Gastroesophageal sphincter (tissue), 4 donors: ENCODE data around the gene CCS. TPM values are rescaled to one million over a fixed set of nuclear protein-coding genes. Genes with fewer than 3 reads are reported as not detected.

ENCODE experiments used
- ATAC-seq: fragments of 150-250 bp; one replicate; pipeline ENCODE4 v1.9.1; 2016; ENCODE audit warnings: mild to moderate bottlenecking, moderate library complexity
- H3K27ac ChIP-seq, 4 donors: fragments of 200-600 bp; sonication (generic) in 3 of 4; 1 replicate in 3 of 4; 2 replicates in 1 of 4; pipeline ENCODE4 v1.5.1; 2016 to 2019
- H3K27me3 ChIP-seq: fragments of 200-600 bp; sonication (generic); one replicate; pipeline ENCODE4 v1.5.1; 2019
- H3K36me3 ChIP-seq, 2 donors: fragments of 200-600 bp; sonication (generic); one replicate each; pipeline ENCODE4 v1.5.1; 2019; ENCODE audit warnings: control low read depth in 1 of 2
- H3K4me1 ChIP-seq, 3 donors: fragments of 200-600 bp; sonication (generic); 1 replicate in 2 of 3; 2 replicates in 1 of 3; pipeline ENCODE4 v1.5.1; 2016 to 2019; ENCODE audit warnings: control low read depth in 2 of 3
- H3K4me3 ChIP-seq, 2 donors: fragments of 200-600 bp; sonication (generic); one replicate each; pipeline ENCODE4 v1.5.1; 2019; ENCODE audit warnings: mild to moderate bottlenecking in 1 of 2, moderate library complexity in 1 of 2
- H3K9me3 ChIP-seq, 3 donors: fragments of 200-600 bp; sonication (generic); one replicate each; pipeline ENCODE4 v1.5.1; 2017 to 2019; ENCODE audit warnings: control low read depth in 2 of 3
- CTCF ChIP-seq, 4 experiments: fragments of 200-600 bp in 2 of 4; fragments of 450-650 bp in 2 of 4; sonication (generic) in 1 of 4; IDR thresholded peaks; one replicate each; pipeline ENCODE4 v1.5.1; 2017 to 2019; ENCODE audit warnings: antibody characterized with exemption in 4 of 4, mild to moderate bottlenecking in 2 of 4, moderate library complexity in 2 of 4
- EP300 ChIP-seq: sonication (generic); formaldehyde crosslinking; IDR thresholded peaks from one replicate; pipeline ENCODE4 v1.6.1; 2017; ENCODE audit warnings: antibody characterized with exemption, mild to moderate bottlenecking
- POLR2A ChIP-seq, 2 donors: fragments of 450-650 bp; IDR thresholded peaks; one replicate each; pipeline ENCODE4 v1.6.1; 2017; ENCODE audit warnings: antibody characterized with exemption in 2 of 2, mild to moderate bottlenecking in 2 of 2, moderate library complexity in 1 of 2
- POLR2AphosphoS5 ChIP-seq: sonication (generic); formaldehyde crosslinking; IDR thresholded peaks from one replicate; pipeline ENCODE4 v1.6.1; 2017; ENCODE audit warnings: antibody characterized with exemption
- WGBS, 2 donors: methylation state at CpG; one replicate each; pipeline ENCODE4 v1.1.5; 2018; ENCODE audit warnings: low coverage in 1 of 2; 5-methylcytosine and 5-hydroxymethylcytosine counted together
- total RNA-seq, 4 donors: library from RNA; depleted of rRNA; stranded (reverse); fragments of >200 nt; gene quantifications; one replicate each; pipeline ENCODE4 v1.1.0, GENCODE V29; 2016

CCS gene
- total RNA-seq, 4 donors from 2014 or later = 28.1 to 41.7 (median 33.9) TPM

GRCh38 chr11:66564984-66565383 is 28.0 kb upstream of the CCS start:
- TF ChIP-seq POLR2A (IDR thresholded peaks at IDR 0.05) = no peak
- no peak for TF ChIP-seq CTCF (IDR thresholded peaks at IDR 0.05)
- TF ChIP-seq POLR2AphosphoS5 = no peak
- no peak for TF ChIP-seq EP300
- H3K36me3 ChIP-seq = peaks cover 0 to 46% of the 10 kb centered on the region in 2 donors
- 90 to 100% methylated on average over 2 to 4 of the region's 5 CpGs for WGBS, 2 donors

GRCh38 chr11:66566221-66566620 is 26.8 kb upstream of the CCS start:
- no peak overlapping the region for H3K27ac ChIP-seq
- no peak for ATAC-seq
- TF ChIP-seq CTCF (IDR thresholded peaks at IDR 0.05) (no peak), POLR2AphosphoS5 (no peak), EP300 (no peak), POLR2A (IDR thresholded peaks at IDR 0.05) (no peak)
- H3K4me1 ChIP-seq = peaks cover 0 to 23% (median 9%) of the 10 kb centered on the region in 3 donors
- H3K36me3 ChIP-seq = peaks cover 0 to 46% of the 10 kb centered on the region in 2 donors
- no peak overlapping the region for H3K4me3 ChIP-seq
- no peaks in the 10 kb centered on the region for H3K27me3 ChIP-seq
- no peaks in the 10 kb centered on the region for H3K9me3 ChIP-seq
- 91% methylated on average over 5 of the region's 8 CpGs; no CpG with 5 or more reads in 1 of the 2 donors for WGBS, 2 donors

More at GRCh38 chr11:66564984-66565383, 28.0 kb upstream of the CCS start:
- no peaks in the 10 kb centered on the region for H3K27me3 ChIP-seq
- no peak overlapping the region for H3K27ac ChIP-seq
- no peak for ATAC-seq
- H3K9me3 ChIP-seq = no peaks in the 10 kb centered on the region
- H3K4me3 ChIP-seq = no peak overlapping the region
- peaks cover 0 to 23% (median 9%) of the 10 kb centered on the region in 3 donors for H3K4me1 ChIP-seq

- Histone ChIP-seq H3K4me3 (peak overlapping the region; percentile 25 to 72), H3K4me1 (peaks cover 0 to 23% (median 9%) of the 10 kb centered on the region in 3 donors), H3K9me3 (no peaks in the 10 kb centered on the region), H3K27me3 (no peaks in the 10 kb centered on the region), H3K27ac (peak overlapping the region in 3 of 4 donors; percentile 52 to 75 (median 65)), H3K36me3 (peaks cover 0 to 46% of the 10 kb centered on the region in 2 donors)
- ATAC-seq = no peak
- TF ChIP-seq EP300 (no peak), POLR2A (IDR thresholded peaks at IDR 0.05) (no peak), POLR2AphosphoS5 (no peak), CTCF (IDR thresholded peaks at IDR 0.05) (no peak)
- 69 to 80% methylated on average over 1 to 5 of the region's 15 CpGs for WGBS, 2 donors
Observed at GRCh38 chr11:66567787-66568123, 25.2 kb upstream of the CCS start.

GRCh38 chr11:66568124-66568916 is 24.7 kb upstream of the CCS start, which contains the start of gene CTSF:
TSS of gene CTSF (minus strand) at chr11:66568606. CDS start at chr11:66568486, 120 bp downstream.
- peak within 1 kb of the TSS in 3 of 4 donors; percentile 52 to 75 (median 65) for H3K27ac ChIP-seq
- peak; percentile 95 for ATAC-seq
- H3K4me1 ChIP-seq = peaks cover 0 to 23% (median 9%) of the 10 kb centered on the region in 3 donors
- no peaks in the 10 kb centered on the region for H3K9me3 ChIP-seq
- no peak for TF ChIP-seq EP300
- TF ChIP-seq POLR2A (IDR thresholded peaks at IDR 0.05) = peak; percentile 33 to 53
- no peak for TF ChIP-seq CTCF (IDR thresholded peaks at IDR 0.05)
- TF ChIP-seq POLR2AphosphoS5 = no peak
- WGBS, 2 donors = 8% methylated on average over 7 of the region's 77 CpGs; no CpG with 5 or more reads in 1 of the 2 donors
- peaks cover 0 to 40% of the 10 kb centered on the region in 2 donors for H3K36me3 ChIP-seq
- peak within 1 kb of the TSS; percentile 25 to 72 for H3K4me3 ChIP-seq
- no peaks in the 10 kb centered on the region for H3K27me3 ChIP-seq

GRCh38 chr11:66569076-66569475 is 23.9 kb upstream of the CCS start:
- H3K27ac ChIP-seq = peak overlapping the region in 2 of 4 donors; percentile 65 to 75
- no peak for TF ChIP-seq CTCF (IDR thresholded peaks at IDR 0.05)
- no peak for TF ChIP-seq EP300
- no peak for TF ChIP-seq POLR2A (IDR thresholded peaks at IDR 0.05)
- no peak for TF ChIP-seq POLR2AphosphoS5
- ATAC-seq = no peak

More at GRCh38 chr11:66569076-66569475, 23.9 kb upstream of the CCS start:
- no peak overlapping the region for H3K4me3 ChIP-seq
- H3K4me1 ChIP-seq = peaks cover 0 to 23% (median 9%) of the 10 kb centered on the region in 3 donors
- 78 to 87% methylated on average over 4 to 7 of the region's 7 CpGs for WGBS, 2 donors
- H3K9me3 ChIP-seq = no peaks in the 10 kb centered on the region
- H3K27me3 ChIP-seq = no peaks in the 10 kb centered on the region
- peaks cover 0 to 33% of the 10 kb centered on the region in 2 donors for H3K36me3 ChIP-seq
